PFSK-1 (cell line): ENCODE data around the gene GP1BB.

Experiments used
- FOXP2 ChIP-seq: optimal IDR thresholded peaks from 2 replicates; pipeline ENCODE3; 2011; ENCODE audit warnings: borderline replicate concordance, control low read depth, inconsistent platforms; ENCODE audit not compliant: insufficient read depth; ENCODE audit errors: extremely low read length, extremely low read depth
- POLR2AphosphoS5 ChIP-seq: IDR thresholded peaks from 2 replicates; pipeline ENCODE4 v1.6.1; 2012; ENCODE audit warnings: low read depth, mild to moderate bottlenecking, control low read depth, low read length, moderate library complexity
- REST ChIP-seq, 2 experiments: IDR thresholded peaks; 2 replicates each; pipeline versions ENCODE4 v1.6.1 to v1.8.0; 2011 to 2012; ENCODE audit warnings: low read depth in 2 of 2, low read length in 2 of 2, control low read depth in 1 of 2, inconsistent platforms in 1 of 2, mild to moderate bottlenecking in 1 of 2, moderate library complexity in 1 of 2; ENCODE audit not compliant: insufficient read depth in 1 of 2
- SIN3A ChIP-seq: IDR thresholded peaks from 2 replicates; pipeline ENCODE4 v1.6.1; 2012; ENCODE audit warnings: mild to moderate bottlenecking, low read length, moderate library complexity, borderline replicate concordance; ENCODE audit not compliant: insufficient read depth
- TAF1 ChIP-seq: IDR thresholded peaks from 2 replicates; pipeline ENCODE4 v1.6.1; 2012; ENCODE audit warnings: low read length, control low read depth, borderline replicate concordance; ENCODE audit not compliant: insufficient read depth

Gene GP1BB

GRCh38 chr22:19735665-19736510 lies 12.5 kb downstream of the GP1BB start:
- TF ChIP-seq SIN3A (no peak), REST (IDR thresholded peaks at IDR 0.05; ENCODE audit: insufficient read depth in 1 of 2, low read depth in 2 of 2, low read length in 2 of 2) (no peak), FOXP2 (no peak)

- TF ChIP-seq REST (IDR thresholded peaks at IDR 0.05; ENCODE audit: insufficient read depth in 1 of 2, low read depth in 2 of 2, low read length in 2 of 2) (no peak), FOXP2 (no peak), POLR2AphosphoS5 (no peak), TAF1 (no peak), SIN3A (no peak)
Measured at GRCh38 chr22:19737846-19738663, 14.7 kb downstream of the GP1BB start.

GRCh38 chr22:19738664-19739447 lies 15.5 kb downstream of the GP1BB start:
- TF ChIP-seq REST (IDR thresholded peaks at IDR 0.05; ENCODE audit: insufficient read depth in 1 of 2, low read depth in 2 of 2, low read length in 2 of 2) (no peak), SIN3A (no peak), FOXP2 (no peak), POLR2AphosphoS5 (no peak), TAF1 (no peak)

GRCh38 chr22:19739448-19739895 lies 16.1 kb downstream of the GP1BB start:
- TF ChIP-seq FOXP2 (no peak), SIN3A (no peak), REST (IDR thresholded peaks at IDR 0.05; ENCODE audit: insufficient read depth in 1 of 2, low read depth in 2 of 2, low read length in 2 of 2) (no peak), POLR2AphosphoS5 (no peak)
